SK-N-DZ (cell line): ENCODE results near the gene ZMYND19.
A peak's percentile ranks its signal among the peaks of the same experiment; 100 is the strongest.
"Not testable (repeated sequence)": the region's sequence is repeated elsewhere in the genome, so short reads cannot be mapped to it uniquely, and the experiment has no call there.

ENCODE experiments used
- DNase-seq: peaks from one replicate; pipeline ENCODE4 v3.0.0-alpha.2; 2015; ENCODE audit warnings: low spot score

Gene ZMYND19

DNA sequence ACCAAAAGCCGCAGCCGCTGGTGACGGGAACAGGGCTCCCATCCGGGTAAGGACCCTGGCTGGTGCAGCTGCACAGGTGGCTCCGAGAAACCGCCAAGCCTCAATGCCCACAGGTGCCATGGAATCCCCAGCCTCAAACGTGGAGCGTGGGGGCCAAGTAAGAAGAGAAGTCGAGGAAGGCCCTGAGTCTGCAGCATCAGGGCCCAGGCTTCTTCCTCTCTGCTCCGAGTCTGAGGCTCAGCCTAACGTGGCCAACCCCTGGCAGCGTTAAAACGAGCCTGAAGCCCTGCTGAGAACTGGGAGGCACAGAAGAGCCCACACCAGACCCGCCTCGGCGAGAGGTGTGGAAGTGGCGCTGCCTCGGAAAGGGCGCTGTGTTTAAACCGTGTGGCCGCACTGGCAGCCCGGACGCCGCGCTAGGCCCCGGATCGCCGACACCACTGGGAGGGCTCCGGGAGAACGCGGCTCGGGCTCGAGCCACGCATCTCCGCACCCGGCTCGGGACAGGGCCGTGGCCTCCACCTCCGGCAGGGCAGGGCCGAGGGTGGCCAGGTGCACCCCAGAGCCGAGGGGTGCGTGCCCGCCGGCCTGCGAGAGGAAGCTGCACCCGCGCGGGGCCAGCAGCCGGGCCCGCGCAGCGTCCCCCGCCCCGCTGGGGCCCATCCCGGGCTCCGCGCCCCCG, 730 bp downstream of the ZMYND19 start:
- DNase-seq: no peak

DNA sequence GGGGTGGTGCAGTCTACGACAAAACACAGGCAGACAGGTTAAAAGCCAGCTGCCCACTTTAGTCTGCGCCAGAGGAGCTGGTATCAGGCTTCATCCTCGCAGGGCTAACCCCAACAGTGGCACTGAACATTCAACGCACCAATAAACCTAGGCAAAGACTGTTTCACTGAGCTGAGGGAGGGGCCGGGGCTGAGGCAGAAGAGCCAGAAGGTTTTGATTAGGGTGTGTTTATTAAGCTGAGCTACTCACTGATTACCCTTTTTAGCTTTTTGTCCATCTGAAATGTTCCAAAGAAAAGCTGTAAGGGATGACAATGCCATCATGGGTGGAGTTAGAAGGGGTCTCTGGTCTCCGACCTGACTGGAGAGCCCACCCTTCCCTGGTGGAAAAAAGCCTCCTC, 1.4 kb downstream of the ZMYND19 start:
- DNase-seq: no peak

DNA sequence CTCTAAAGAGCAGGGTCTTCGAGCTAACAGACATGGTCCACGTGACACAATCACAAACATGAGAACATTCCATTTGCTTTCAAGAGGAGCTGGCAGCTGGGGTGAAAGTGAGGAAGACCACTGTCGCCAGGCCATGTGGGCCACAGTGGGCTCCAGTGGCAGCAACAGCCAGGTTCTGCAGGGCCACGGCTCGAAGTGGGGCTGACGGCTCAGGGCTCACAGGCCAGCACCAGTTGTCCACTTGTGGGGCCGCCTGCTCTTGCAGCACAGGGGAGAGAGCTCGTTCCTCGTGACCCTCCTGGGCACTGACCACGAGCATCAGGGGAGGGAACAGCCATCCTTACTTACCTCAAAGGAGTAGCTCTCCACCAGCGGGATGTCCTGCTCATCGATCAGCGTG, 2.0 kb downstream of the ZMYND19 start:
- DNase-seq: no peak

DNA sequence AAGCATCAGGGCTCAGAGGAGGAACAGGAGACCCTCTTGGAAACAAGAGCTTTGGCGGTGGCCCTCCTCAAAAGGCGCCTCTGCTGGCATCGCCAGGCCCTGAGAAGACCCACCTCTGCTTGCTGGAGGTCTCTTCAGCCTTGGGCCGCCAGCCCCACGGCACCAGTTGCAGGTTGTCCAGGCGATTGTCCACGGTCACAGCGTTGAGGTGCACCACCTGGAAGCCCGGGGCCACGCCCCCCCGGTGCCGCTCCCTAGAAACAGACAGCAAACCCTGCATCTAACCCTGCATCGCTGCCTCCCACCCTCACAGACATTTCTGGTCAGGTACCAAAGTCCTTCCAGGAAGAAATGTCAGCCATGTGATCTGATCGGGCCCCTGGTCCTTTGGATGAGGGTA, 3.5 kb downstream of the ZMYND19 start:
- no peak for DNase-seq

DNA sequence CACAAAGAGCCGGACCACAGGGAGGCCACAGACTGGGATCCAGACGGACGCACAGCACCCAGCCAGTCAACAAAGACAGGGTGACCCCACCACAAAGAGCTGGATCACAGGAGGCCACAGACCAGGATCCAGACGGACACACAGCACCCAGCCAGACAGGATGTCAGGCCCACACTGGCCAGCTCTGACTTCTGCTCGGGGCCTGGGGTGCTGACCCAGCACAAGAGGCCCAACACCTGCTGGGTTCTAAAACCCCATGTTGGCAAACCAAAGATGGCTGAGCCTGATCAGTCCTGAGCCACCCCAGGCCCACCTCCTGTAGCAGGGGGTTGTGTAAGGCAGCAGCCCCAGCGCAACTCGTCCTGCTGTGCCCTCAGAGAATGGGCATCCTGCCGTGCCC, 6.4 kb downstream of the ZMYND19 start:
- DNase-seq: no peak

DNA sequence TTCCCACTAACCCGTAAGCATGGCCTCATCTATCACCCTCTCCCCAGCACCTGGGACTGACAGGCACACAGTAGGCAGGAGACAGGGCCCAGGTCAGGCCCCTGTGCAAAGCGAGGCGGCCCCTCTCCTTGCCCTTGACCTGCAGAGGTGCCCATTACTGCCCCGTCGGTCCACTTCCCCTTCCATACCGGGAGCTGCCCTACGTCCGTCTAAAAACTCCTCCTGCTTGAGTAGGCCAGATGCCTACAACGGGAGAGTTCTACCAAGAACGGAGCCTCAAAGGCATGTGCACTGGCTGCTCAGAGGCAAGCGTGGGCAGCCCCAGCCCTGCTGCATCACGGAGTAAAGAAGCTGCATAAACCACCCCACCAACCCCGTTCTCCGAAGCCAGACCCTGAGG, 7.0 kb downstream of the ZMYND19 start:
- no peak for DNase-seq

DNA sequence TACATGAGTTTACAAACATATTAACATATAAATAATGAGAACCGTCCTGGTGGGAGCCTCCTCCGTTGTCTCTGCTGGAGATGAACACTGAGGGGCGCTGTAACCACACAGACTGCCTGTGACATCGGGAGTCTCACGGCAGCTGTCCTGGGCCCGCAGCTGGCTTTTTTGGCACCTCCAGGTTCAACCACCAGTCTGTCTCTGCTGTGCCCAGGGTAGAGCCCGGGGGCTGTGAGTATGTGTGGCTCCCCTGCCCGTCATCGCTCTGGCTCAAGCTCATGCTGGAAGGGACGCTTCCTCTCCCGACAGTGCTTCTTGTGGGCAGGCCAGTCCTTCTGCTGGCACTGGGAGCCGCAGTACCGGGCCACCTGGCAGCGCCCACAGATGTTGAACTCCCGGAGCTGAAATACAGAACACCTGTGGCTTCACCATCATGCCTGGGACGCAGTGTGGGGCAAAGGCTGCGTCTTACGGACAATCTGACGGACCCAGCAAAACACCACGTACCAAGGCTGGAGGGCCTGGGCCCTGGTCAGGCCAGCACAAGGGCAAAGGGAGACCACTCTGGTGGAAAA, 7.9 kb downstream of the ZMYND19 start:
- no peak for DNase-seq

DNA sequence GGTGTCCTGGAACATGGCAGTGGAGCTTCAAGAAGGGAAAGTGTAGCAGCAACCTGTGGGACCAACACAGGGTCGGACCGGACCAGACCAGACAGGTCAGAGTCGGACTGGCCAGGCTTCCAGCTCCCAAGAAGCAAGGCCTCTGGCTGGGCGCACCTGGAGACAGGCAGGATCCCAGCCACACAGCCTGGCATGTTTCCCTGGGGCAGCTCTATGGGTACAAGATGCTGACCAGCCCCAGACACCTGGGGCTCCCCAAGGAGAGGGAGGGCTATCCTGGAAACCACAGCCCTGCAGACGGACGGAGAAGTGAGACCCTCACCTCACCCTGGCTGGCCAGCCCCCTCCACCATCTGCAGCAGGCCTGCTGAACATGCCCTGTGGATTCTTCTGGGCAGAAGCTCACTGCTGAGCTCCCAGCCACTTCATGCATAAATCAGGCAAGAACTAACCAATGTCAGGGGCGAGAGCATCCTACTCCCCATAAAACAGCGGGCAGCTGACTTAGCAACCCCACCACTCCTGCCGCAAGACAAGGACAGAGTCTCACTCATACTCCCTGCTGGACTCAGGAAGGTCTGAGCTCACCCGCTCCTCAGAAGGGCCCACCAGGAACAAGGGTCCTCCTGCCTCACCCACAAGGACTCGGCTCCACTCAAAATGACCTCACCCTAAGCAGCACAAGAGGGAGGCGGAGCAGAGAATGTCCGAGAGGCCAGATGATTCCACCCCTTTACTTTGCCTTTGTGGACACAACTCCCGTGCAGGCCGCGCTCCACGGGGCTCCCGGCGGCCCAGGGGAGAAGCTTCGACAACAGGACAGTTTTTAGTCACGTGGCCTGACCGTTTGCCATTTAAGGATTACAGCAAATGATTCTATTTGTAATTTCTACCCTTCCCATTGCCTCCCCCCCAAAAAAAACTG, 8.7 kb downstream of the ZMYND19 start:
- DNase-seq: no peak

DNA sequence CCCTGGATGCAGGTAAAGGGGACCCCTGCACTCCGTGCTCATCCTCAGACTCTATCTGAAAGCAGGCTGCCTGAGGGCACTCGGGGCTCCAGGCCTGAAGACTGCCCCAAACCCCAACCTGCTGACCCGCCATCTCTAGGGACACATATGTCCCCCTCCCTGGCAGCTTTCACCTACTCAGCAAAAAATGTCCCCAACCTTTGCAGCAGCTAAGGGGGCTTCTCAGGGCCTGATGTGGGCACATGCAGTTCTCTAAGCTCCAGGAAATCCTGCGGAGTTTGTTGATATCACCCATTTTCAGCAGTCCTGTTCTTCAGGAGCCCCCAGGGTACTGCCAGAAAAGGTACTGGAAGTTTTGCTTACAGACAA, 9.4 kb downstream of the ZMYND19 start:
- no peak for DNase-seq

DNA sequence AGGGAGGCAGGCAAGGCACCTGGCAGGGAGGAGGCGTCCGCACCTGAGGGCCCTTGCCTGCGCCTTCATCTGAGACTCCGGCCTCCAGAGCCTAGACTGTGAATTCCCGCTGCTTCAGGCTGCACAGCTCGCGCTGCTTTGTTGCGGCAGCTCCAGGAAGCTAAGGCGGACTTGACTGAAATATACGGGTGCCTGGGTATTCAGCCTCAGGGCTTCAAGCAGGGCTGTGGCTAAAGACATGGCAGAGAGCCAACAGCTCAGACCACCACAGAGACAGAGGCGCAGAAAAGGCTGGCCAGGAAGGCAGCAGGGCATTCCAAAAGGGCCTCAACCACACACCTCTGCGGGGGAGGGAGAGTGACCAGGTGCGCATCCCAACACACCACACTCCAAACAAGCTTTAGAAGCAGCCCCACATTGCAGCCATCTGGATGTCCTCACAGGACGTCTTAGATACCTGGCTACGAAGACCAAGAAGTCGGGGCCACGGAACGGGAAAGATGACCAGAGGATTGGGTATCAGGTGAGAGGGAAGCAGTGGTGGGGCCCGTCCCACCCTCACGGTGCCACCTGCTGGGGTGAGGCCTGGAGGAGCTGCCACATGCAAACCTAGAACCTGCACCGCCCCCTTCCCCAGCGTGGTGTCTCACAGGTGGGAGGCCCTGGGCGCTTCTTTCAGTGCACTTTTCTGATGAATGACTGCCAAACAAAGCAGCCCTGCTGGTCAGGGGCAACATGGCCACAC, 9.9 kb downstream of the ZMYND19 start:
- no peak for DNase-seq

DNA sequence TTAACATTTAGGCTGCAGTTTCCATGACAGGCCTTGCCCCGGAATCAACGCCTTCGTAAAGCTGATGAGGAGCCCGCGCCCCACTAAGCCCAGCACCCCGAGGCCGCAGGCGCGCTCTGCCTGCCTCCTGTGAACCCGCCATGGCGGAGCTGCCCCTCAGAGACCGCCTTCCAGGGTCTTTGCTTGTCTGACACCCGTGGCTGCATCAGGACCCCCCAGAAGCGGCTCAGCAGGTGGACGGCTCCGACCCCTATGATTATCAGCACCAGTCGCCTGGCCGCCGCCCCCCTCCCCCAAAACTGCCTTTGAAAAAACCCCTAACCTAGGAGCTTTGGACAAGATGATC, 11.1 kb downstream of the ZMYND19 start:
- no peak for DNase-seq

DNA sequence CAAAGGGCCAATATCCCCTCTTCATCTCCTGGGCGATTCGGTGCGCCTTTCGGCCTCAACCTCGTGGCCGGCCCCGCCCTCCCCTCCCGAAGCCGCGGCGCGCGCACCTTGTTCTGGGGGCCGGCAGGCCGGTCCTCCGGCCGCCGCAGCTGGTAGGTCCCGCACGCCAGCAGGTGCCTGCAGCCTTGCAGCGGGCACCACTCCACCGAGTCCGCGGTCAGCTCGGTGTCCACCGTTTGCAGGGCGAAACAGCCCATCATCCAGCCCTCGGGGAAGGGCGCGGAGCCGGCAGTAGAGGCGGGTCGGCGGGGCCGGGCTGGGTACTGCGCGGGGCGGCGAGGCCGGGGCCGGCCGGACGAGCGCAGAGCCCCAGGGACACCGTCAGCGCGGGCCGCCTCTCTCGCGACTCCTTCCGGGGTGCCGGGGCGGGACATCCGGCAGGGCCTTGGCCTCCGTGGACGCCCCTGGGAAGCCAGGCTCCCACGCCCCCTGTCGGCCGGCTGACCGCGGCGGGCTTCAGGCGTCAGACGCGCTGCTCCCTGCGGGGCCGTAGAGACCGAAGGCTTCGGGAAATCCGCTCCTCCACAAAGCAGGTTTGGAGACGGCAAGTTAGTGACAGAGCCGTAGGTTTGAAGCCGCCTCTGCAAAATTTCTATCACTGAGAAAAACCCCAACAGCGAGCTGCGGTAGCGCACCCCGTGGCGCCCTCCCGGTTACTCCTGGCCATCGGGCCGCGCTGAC, 11.6 kb downstream of the ZMYND19 start, which contains the start of gene DPH7:
DPH7 (minus strand) TSS at position 408 of the 741 bp plus-strand sequence; CDS start at position 260, 148 bp downstream.
- peak; percentile 92 for DNase-seq

DNA sequence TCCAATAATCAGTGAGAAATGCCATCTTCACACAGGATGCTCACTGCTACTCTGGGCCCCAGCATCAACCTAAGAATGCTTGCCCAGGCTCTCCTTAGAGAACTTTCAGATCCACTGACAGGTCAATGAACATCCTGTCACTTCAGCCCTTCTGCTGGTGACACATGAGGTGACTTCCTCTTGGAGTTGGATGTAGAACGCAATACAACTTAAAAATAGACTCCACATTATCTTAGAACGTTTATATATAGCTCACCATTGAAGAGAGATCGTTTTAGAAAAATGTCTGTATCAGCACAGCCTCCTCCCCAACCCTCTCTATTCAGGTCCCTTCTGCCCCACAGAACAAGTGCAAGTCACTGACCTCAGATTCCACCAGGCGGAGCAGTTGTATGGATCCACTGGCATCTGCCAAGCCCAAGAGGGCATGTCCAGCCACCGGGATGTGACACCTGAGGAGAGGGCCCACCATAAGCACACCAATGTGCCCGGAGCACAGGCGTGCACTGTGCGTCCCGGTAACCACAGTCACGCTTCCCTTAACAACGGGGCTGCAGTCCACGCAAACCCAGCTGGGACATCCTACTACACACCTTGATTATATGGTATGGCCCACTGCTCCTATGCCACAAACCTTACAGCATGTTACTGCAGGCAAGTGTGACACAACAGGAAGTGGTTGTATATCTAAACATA, 14.4 kb downstream of the ZMYND19 start:
- no peak for DNase-seq

DNA sequence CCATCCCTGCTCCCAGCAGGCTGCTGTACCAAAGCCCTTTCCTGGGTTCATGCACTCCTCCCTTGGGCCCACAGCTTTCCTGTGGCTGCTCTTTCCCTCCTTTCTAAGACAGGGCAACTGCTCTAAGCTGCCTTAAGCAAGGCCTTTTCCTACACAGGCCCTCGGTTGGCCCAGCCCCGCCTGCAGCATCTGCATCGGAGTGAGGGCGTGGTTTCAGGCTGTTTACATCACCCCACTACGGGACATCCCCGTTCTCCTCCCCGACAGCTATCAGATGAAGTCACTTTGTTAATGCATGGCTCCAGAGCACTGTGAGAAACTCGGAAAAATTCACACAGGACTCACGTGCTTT, 15.0 kb downstream of the ZMYND19 start:
- DNase-seq: no peak

DNA sequence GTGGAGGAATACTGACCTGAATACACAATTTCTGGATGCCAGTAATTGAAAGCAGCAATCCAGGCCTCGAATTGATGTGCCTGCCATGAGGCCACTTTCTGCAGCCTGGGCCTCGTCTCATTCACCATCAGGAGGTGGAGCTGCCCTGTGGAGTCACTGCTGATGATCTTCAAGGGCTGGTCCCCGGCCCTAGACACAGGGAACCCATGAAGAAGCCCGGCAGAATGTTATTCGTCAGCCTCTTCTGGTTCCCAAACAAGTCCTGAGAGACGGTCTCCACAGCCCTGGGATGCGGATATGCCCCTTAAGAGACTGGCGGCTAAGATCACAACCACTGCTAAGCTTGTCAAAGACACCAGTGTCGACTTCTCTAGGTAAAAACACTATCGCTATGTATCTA, 16.1 kb downstream of the ZMYND19 start:
- DNase-seq: no peak

DNA sequence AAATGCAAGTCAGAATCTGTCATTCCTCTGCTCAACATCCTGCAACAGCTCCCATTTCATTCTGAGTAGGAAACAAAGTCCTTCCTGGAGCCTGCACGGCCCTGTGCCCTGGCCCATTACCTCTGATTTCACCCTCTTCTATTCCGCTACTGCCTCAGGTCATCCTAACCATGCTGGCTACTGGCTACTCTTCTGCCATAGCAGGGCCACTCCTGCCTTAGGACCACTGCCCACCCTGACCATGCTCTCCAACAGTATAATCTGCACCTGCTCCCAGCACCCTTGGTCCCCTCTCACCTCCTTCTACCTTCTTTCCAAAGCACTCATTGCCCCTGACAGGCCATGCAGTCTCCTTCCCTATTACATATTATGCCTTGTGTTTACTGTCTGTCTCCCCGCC, 19.7 kb downstream of the ZMYND19 start:
- DNase-seq: no peak

DNA sequence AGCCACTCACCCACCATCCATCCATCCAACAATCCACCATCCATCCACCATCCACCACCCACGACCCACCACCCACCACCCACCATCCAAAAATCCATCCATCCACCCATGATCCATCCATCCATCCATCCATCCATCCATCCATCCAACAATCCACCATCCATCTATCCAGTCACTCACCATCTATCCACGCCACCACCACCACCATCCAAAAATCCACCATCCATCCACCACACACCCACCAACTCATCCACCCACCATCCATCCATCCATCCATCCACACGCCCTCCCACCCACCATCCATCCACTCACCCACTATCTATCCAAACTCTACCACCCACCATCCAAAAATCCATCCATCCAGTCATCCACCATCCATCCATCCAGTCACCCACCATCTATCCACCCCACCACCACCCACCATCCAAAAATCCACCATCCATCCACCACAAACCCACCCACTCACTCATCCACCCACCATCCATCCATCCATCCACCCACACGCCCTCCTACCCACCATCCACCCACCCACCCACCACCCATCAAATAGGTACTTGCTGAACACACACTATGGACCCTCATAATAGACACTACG, 20.6 kb downstream of the ZMYND19 start:
- DNase-seq: no peak

DNA sequence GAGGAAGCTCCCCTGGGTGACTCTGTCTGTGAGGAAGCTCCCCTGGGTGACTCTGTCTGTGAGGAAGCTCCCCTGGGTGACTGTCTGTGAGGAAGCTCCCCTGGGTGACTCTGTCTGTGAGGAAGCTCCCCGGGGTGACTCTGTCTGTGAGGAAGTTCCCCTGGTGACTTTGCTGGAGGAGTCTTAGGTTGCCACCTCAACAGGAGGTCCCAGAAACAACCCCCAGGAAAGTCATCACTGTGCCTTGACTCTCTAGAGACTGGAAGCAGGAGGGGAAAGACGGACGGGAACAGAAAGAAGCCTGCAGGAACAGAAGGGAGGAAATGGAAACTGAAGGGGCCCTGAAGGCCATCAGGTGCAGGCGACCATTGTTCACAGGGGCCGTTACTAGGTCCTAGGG, 21.9 kb downstream of the ZMYND19 start:
- not testable (repeated sequence) for DNase-seq

DNA sequence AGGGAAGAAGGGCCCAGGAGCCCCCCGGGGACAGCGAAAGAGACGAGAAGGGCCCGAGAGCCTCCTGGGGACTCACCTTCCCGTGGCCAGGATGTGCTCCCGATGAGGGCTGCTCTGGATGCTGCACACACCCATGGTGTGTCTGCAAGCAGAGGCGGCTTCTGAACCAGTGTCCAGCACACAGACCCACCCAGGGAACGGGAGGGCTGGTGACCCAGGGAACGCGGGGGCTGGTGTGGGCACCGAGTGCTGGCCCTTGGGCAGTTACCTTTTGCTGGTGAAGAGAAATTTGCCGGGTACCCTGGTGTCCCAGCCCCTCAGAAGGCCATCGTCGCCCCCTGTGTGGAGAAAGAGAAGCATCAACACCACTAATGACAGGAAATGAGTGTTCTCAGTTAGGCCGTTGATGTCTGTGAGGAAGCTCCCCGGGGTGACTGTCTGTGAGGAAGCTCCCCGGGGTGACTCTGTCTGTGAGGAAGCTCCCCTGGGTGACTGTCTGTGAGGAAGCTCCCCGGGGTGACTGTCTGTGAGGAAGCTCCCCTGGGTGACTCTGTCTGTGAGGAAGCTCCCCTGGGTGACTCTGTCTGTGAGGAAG, 25.4 kb downstream of the ZMYND19 start:
- DNase-seq: no peak

DNA sequence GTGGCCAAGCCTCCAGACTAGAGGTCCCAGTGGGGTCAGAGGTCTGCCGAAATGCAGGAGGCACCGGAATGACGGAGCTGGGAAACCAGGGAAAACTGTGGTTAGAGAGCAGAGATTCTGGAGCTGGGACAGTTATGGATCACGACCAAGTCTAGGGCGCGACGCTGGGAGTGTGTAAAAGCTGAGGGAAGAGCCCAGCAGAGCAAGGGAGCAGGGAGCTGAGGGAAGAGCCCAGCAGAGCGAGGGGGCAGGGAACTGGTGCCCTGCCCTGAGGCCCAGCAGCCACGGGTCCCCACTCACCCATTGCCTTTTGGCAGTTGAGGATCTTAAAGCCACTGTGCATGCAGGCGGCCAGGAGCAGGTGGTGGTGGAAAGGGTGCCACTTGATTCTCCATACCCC, 26.2 kb downstream of the ZMYND19 start:
- DNase-seq: no peak
